ENCODE measurements around the gene DHX38. TPM values are rescaled to one million over a fixed set of nuclear protein-coding genes. Genes with fewer than 3 reads are reported as not detected.

DHX38 gene
- total RNA-seq, 1 experiment from 2014 or later, result 71.0 TPM

DNA sequence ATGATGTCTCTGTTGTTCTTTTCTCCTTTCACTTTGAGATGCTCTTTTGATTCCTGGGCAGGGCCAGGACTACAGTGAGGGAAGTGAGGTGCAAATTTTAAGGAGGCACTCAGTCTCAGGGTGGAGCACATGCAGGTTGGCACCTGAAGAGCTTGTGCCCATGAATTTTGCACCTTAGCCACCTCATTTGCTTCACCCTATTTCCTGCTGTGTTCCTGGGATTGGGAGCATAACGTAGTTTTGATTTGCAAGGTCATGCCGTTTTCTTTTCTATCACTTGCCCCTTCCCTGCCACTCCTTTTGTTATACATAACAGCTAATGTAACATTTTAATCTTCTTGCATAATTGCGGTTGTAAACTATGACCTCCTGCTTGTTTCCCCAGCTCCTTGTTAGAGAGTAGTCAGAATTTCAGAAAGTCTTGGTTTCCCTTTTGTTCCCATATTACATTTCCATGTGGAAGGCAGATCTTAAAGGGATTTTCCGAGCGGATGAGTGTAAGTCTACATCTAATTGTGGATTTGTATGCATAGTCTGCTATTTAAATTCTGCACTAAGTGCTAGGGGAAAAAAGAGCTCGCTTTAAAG is 68.6 kb downstream of the DHX38 start:
- Histone ChIP-seq H4K20me1 (ENCODE audit: insufficient read depth) (no peaks in the 10 kb centered on the region), H3K9ac (ENCODE audit: low read length) (no peak overlapping the region), H3K4me2 (ENCODE audit: low read length) (no peak overlapping the region), H3K36me3 (ENCODE audit: control insufficient read depth in 1 of 2, insufficient read depth in 2 of 2, low read length in 2 of 2) (no peaks in the 10 kb centered on the region), H3K9me2 (ENCODE audit: insufficient read depth) (no peaks in the 10 kb centered on the region), H3K27ac (ENCODE audit: low read depth, low read length) (no peak overlapping the region), H3K4me3 (replicated peaks in 1 of 2; ENCODE audit: low read depth in 1 of 2, low read length in 2 of 2) (no peak overlapping the region), H3K4me1 (ENCODE audit: control insufficient read depth in 1 of 2, insufficient read depth in 2 of 2, low read length in 2 of 2) (no peaks in the 10 kb centered on the region), H3K9me3 (ENCODE audit: control insufficient read depth in 1 of 2, insufficient read depth in 1 of 2, low read depth in 1 of 2, low read length in 2 of 2) (no peaks in the 10 kb centered on the region), H3K27me3 (ENCODE audit: insufficient read depth, low read length) (no peaks in the 10 kb centered on the region), H3K79me2 (ENCODE audit: insufficient read depth, low read length) (no peaks in the 10 kb centered on the region), H2AFZ (ENCODE audit: low read depth, low read length, poor library complexity, severe bottlenecking) (no peak overlapping the region)
- ChIA-PET POLR2A (no interaction called here), RAD21 (ENCODE audit: low non-redundant PET in 1 of 2, low total read pairs in 2 of 2, uncharacterized antibody in 2 of 2, unreplicated experiment in 2 of 2) (no interaction called here), CTCF (no interaction called here)
- intact Hi-C loops (cut with micrococcal nuclease), result no loop called here
- no peak for TF ChIP-seq SRF (IDR thresholded peaks at IDR 0.05; ENCODE audit: low read depth)
- TF ChIP-seq, protein P1, sequence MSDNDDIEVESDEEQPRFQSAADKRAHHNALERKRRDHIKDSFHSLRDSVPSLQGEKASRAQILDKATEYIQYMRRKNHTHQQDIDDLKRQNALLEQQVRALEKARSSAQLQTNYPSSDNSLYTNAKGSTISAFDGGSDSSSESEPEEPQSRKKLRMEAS (IDR thresholded peaks at IDR 0.05), result no peak
- no peak for TF ChIP-seq TCF7L2 (IDR thresholded peaks at IDR 0.05; ENCODE audit: borderline replicate concordance, extremely low read depth, insufficient read depth, insufficient read length)
- TF ChIP-seq CEBPB (IDR thresholded peaks at IDR 0.05; ENCODE audit: low read depth), result no peak
- TF ChIP-seq, protein P2, sequence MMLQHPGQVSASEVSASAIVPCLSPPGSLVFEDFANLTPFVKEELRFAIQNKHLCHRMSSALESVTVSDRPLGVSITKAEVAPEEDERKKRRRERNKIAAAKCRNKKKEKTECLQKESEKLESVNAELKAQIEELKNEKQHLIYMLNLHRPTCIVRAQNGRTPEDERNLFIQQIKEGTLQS (IDR thresholded peaks at IDR 0.05), result no peak
- no peak for TF ChIP-seq CBX3 (IDR thresholded peaks at IDR 0.05; ENCODE audit: low read depth)
- no peak for TF ChIP-seq YY1 (IDR thresholded peaks at IDR 0.05; ENCODE audit: extremely low read depth, insufficient replicate concordance, low read depth, low read length)
- no peak for TF ChIP-seq SP1 (IDR thresholded peaks at IDR 0.05; ENCODE audit: low read depth)
- TF ChIP-seq, protein P3, sequence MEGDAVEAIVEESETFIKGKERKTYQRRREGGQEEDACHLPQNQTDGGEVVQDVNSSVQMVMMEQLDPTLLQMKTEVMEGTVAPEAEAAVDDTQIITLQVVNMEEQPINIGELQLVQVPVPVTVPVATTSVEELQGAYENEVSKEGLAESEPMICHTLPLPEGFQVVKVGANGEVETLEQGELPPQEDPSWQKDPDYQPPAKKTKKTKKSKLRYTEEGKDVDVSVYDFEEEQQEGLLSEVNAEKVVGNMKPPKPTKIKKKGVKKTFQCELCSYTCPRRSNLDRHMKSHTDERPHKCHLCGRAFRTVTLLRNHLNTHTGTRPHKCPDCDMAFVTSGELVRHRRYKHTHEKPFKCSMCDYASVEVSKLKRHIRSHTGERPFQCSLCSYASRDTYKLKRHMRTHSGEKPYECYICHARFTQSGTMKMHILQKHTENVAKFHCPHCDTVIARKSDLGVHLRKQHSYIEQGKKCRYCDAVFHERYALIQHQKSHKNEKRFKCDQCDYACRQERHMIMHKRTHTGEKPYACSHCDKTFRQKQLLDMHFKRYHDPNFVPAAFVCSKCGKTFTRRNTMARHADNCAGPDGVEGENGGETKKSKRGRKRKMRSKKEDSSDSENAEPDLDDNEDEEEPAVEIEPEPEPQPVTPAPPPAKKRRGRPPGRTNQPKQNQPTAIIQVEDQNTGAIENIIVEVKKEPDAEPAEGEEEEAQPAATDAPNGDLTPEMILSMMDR (IDR thresholded peaks at IDR 0.05 in 2 of 3, conservative IDR thresholded peaks at IDR 0.05 in 1 of 3; ENCODE audit: borderline replicate concordance in 1 of 3, insufficient read depth in 1 of 3, low read depth in 2 of 3, low read length in 2 of 3), result no peak
- TF ChIP-seq EZH2 (IDR thresholded peaks at IDR 0.05), result no peak
- no peak for TF ChIP-seq FOSL1 (IDR thresholded peaks at IDR 0.05; ENCODE audit: low read depth)
- no peak for TF ChIP-seq JUND (IDR thresholded peaks at IDR 0.05)
- no peak for TF ChIP-seq POLR2A (IDR thresholded peaks at IDR 0.05; ENCODE audit: borderline replicate concordance, extremely low read depth, insufficient read depth, insufficient read length)
- TF ChIP-seq POLR2AphosphoS5 (IDR thresholded peaks at IDR 0.05; ENCODE audit: low read depth, low read length), result no peak
- no TSS peak for BruUV-seq (replicated peaks)
- no peak for ATAC-seq
- no peak for DNase-seq (ENCODE audit: low read depth, low spot score)

Other genes with a start within 250 kb of the DHX38 start
- gene ATXN1L, start 247.9 kb upstream of the DHX38 start, total RNA-seq (2021; ENCODE audit: unreplicated experiment), result 20.5 TPM
- 4.9 TPM for gene ZNF821, start 209.7 kb upstream of the DHX38 start, total RNA-seq (2021; ENCODE audit: unreplicated experiment)
- 191 TPM for gene IST1, start 198.3 kb upstream of the DHX38 start, total RNA-seq (2021; ENCODE audit: unreplicated experiment)
- gene PKD1L3, start 93.4 kb upstream of the DHX38 start, total RNA-seq (2021; ENCODE audit: unreplicated experiment), result not detected
- 22.1 TPM for gene DHODH, start 85.1 kb upstream of the DHX38 start, total RNA-seq (2021; ENCODE audit: unreplicated experiment)
- 18.1 TPM for gene HP, start 39.3 kb upstream of the DHX38 start, total RNA-seq (2021; ENCODE audit: unreplicated experiment)
- not detected for gene HPR, start 30.6 kb upstream of the DHX38 start, total RNA-seq (2021; ENCODE audit: unreplicated experiment)
- 15.5 TPM for gene TXNL4B, start 227 bp upstream of the DHX38 start, total RNA-seq (2021; ENCODE audit: unreplicated experiment)
- 5.6 TPM for gene PMFBP1, start 78.3 kb downstream of the DHX38 start, total RNA-seq (2021; ENCODE audit: unreplicated experiment)

Data from HCT116 (cell line).